SH-SY5Y (cell line): ENCODE results near the gene DDX43.

Experiments used
- GATA2 ChIP-seq: IDR thresholded peaks from 2 replicates; pipeline ENCODE4 v1.6.1; 2011; ENCODE audit warnings: mild to moderate bottlenecking, low read depth, low read length
- GATA3 ChIP-seq: IDR thresholded peaks from 2 replicates; pipeline ENCODE4 v1.6.1; 2011; ENCODE audit warnings: low read depth, mild to moderate bottlenecking, low read length, moderate library complexity

GRCh38 chr6:73375216-73375615, 19.4 kb upstream of the DDX43 start:
- TF ChIP-seq GATA3 (no peak), GATA2 (no peak)
